Peyer's patch (tissue), 4 donors: ENCODE results near the gene PDLIM5. TPM values are rescaled to one million over a fixed set of nuclear protein-coding genes. Genes with fewer than 3 reads are reported as not detected.

Experiments used
- DNase-seq, 3 donors: peaks; one replicate each; pipeline ENCODE4 v3.0.0-alpha.2; 2017 to 2019
- H3K27ac ChIP-seq, 4 donors: fragments of 200-600 bp; sonication (generic); one replicate each; pipeline ENCODE4 v1.5.1; 2016 to 2019
- H3K27me3 ChIP-seq, 2 donors: fragments of 200-600 bp; sonication (generic); one replicate each; pipeline ENCODE4 v1.5.1; 2019
- H3K36me3 ChIP-seq, 3 donors: fragments of 200-600 bp; sonication (generic); one replicate each; pipeline ENCODE4 v1.5.1; 2016 to 2019
- H3K4me1 ChIP-seq, 4 donors: fragments of 200-600 bp; sonication (generic); one replicate each; pipeline ENCODE4 v1.5.1; 2016 to 2019
- H3K4me3 ChIP-seq, 4 donors: fragments of 200-600 bp; sonication (generic); 1 replicate in 3 of 4; 2 replicates in 1 of 4; pipeline ENCODE4 v1.5.1; 2016 to 2019; ENCODE audit warnings: mild to moderate bottlenecking in 1 of 4
- H3K9me3 ChIP-seq, 4 donors: fragments of 200-600 bp; sonication (generic); one replicate each; pipeline ENCODE4 v1.5.1; 2016 to 2019; ENCODE audit warnings: mild to moderate bottlenecking in 1 of 4
- CTCF ChIP-seq, 6 experiments: fragments of 450-650 bp in 4 of 6; fragments of 200-600 bp in 2 of 6; sonication (generic) in 1 of 6; IDR thresholded peaks; one replicate each; pipeline ENCODE4 v1.5.1; 2017 to 2019; ENCODE audit warnings: antibody characterized with exemption in 6 of 6, mild to moderate bottlenecking in 3 of 6, moderate library complexity in 1 of 6
- POLR2A ChIP-seq, 2 donors: fragments of 450-650 bp; IDR thresholded peaks; one replicate each; pipeline ENCODE4 v1.5.1; 2017; ENCODE audit warnings: antibody characterized with exemption in 2 of 2, mild to moderate bottlenecking in 2 of 2, moderate library complexity in 2 of 2
- total RNA-seq, 4 donors: library from RNA; depleted of rRNA; stranded (reverse); fragments of >200 nt; gene quantifications; one replicate each; pipeline ENCODE4 v1.1.0, GENCODE V29; 2016

Gene PDLIM5
- total RNA-seq, 4 donors from 2014 or later = 112 to 197 (median 158) TPM

GRCh38 chr4:94605241-94605805 lies 153.6 kb downstream of the PDLIM5 start:
- Histone ChIP-seq H3K27ac (no peak overlapping the region), H3K36me3 (peaks cover 0 to 9% (median 0%) of the 10 kb centered on the region in 3 donors)

DNA sequence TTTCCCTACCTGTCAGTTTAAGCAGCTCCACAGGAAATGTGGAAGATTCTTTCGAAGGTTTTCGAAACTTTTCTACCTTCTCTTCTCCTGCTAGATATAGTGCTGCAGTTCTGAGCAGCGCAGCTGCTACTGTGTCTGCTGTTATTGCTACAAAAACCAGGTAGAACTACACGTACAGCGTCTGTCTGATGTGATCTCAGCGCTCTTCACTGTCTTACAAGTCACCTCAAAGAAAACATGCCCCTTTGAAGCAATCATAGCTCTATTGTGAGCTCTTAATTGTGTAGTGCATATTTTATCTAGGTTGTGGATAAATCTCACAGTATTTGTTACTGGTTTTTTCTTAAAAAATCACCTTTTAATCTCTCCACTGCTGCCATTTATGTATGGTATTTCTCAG lies 158.4 kb downstream of the PDLIM5 start:
- Histone ChIP-seq H3K9me3 (no peaks in the 10 kb centered on the region), H3K27ac (no peak overlapping the region), H3K4me3 (no peak overlapping the region), H3K36me3 (peaks cover 0 to 9% (median 0%) of the 10 kb centered on the region in 3 donors), H3K4me1 (no peaks in the 10 kb centered on the region), H3K27me3 (no peaks in the 10 kb centered on the region)
- no peak for DNase-seq
- TF ChIP-seq POLR2A (IDR thresholded peaks at IDR 0.05) (no peak), CTCF (IDR thresholded peaks at IDR 0.05) (no peak)

More at GRCh38 chr4:94605241-94605805, 153.6 kb downstream of the PDLIM5 start:
- no peaks in the 10 kb centered on the region for H3K9me3 ChIP-seq
- no peak for TF ChIP-seq CTCF (IDR thresholded peaks at IDR 0.05)
- no peak overlapping the region for H3K4me3 ChIP-seq
- H3K4me1 ChIP-seq = no peaks in the 10 kb centered on the region
- no peaks in the 10 kb centered on the region for H3K27me3 ChIP-seq
- DNase-seq = no peak

DNA sequence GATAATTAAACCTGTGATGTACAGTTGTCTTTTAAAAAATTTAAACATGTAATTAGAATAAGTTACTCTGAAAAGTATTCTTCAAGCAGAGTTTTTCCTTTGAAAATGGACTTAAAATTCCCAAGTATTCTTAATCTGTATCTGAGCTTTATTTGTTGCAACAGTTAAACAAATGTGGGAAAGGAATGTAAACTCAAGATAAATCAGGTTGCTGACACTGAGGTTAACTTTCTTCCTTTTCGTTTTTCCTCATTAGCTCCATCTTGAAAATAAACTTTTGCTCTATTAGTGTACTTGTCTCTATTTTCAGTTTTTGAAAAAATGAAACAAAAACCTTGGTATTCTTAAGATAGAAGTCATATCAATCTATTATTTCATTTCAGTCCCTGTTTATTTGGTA lies 161.5 kb downstream of the PDLIM5 start:
- DNase-seq = no peak
- TF ChIP-seq CTCF (IDR thresholded peaks at IDR 0.05) (no peak), POLR2A (IDR thresholded peaks at IDR 0.05) (no peak)
- Histone ChIP-seq H3K4me3 (no peak overlapping the region), H3K27me3 (no peaks in the 10 kb centered on the region), H3K27ac (no peak overlapping the region), H3K4me1 (no peaks in the 10 kb centered on the region), H3K9me3 (no peaks in the 10 kb centered on the region), H3K36me3 (peaks cover 0 to 14% (median 0%) of the 10 kb centered on the region in 3 donors)

GRCh38 chr4:94615451-94615850 lies 163.7 kb downstream of the PDLIM5 start:
- TF ChIP-seq POLR2A (IDR thresholded peaks at IDR 0.05) (no peak), CTCF (IDR thresholded peaks at IDR 0.05) (no peak)
- Histone ChIP-seq H3K4me1 (no peaks in the 10 kb centered on the region), H3K27me3 (no peaks in the 10 kb centered on the region), H3K9me3 (no peaks in the 10 kb centered on the region), H3K36me3 (peaks cover 0 to 23% (median 0%) of the 10 kb centered on the region in 3 donors), H3K4me3 (no peak overlapping the region), H3K27ac (no peak overlapping the region)
- no peak for DNase-seq

DNA sequence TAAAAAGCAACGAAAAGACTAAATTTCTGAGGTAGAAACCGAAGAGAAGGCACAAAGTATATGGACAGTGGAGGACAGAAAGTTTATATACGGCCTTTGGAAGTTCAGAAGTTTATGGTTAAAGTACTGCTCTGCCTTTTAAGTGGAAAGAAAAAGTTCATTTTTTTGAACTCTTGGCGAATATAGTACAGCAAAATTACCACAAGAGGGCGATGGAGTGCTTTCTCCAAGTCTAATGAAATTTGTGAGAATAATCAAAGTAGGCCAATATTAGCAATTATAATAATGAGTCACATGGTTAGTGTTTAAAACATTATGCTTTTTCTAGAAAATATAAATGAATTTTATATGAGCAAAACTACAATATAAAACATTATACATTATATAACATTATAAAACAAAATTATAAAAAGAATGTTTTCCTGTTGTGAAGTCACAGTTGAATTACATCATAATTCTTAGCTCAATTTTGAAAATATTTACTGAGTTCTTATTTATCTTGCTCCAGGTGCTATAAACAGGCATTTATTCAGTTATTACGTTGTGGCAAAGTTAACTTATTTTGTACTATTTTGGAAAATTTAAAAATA lies 169.8 kb downstream of the PDLIM5 start:
- no peak overlapping the region for H3K27ac ChIP-seq

More for the DNA sequence above, 169.8 kb downstream of the PDLIM5 start:
- TF ChIP-seq POLR2A (IDR thresholded peaks at IDR 0.05) (no peak), CTCF (IDR thresholded peaks at IDR 0.05) (peak; percentile 38 to 83 (median 71))
- H3K36me3 ChIP-seq = peaks cover 0 to 23% (median 0%) of the 10 kb centered on the region in 3 donors
- H3K4me1 ChIP-seq = no peaks in the 10 kb centered on the region
- no peaks in the 10 kb centered on the region for H3K27me3 ChIP-seq
- no peak for DNase-seq
- H3K4me3 ChIP-seq = no peak overlapping the region
- H3K9me3 ChIP-seq = no peaks in the 10 kb centered on the region
